DOHH2 (cell line): ENCODE data around the gene PARVB.

ENCODE experiments used
- CTCF ChIP-seq: fragments of 200-600 bp; sonication (generic); IDR thresholded peaks from one replicate; pipeline ENCODE4 v1.5.1; 2014; ENCODE audit warnings: antibody characterized with exemption, mild to moderate bottlenecking, low read depth, low read length; ENCODE audit not compliant: poor library complexity, severe bottlenecking
- EZH2phosphoT487 ChIP-seq: fragments of 200-600 bp; sonication (generic); IDR thresholded peaks from 2 replicates; pipeline ENCODE4 v1.6.1; 2017; ENCODE audit warnings: borderline replicate concordance, mild to moderate bottlenecking, antibody characterized with exemption, low read length, moderate library complexity, mixed read lengths

DNA sequence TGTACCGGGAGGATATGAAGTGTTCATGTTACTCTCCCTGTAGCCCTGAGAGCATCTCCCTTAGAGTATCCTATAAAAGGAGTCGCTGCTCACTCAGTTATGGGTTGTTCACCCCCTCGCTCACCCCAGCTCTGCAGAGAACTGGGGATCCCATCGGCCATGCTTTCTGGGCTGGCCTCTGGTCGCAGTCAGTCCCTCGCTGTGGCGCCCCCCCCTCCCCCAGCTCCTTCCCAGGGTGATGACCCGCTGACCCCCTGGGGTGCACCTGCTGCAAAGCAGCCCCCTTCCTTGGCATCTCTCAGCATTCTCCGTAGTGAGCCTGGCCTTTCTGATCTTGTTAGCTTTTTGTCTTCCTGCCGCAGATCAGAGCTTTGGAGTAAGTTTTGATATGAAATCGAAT lies 146.4 kb downstream of the PARVB start:
- TF ChIP-seq CTCF (no peak), EZH2phosphoT487 (no peak)
